GM19372 (cell line): ENCODE data around the gene EVPL.

ENCODE experiments used
- ATAC-seq: cut with Tn5 transposase; IDR thresholded peaks from one replicate; pipeline ENCODE4 v1.9.1; 2021; ENCODE audit warnings: mild to moderate bottlenecking, low read depth, moderate library complexity; ENCODE audit not compliant: unreplicated experiment

EVPL gene

GRCh38 chr17:76000755-76001521 lies 26.2 kb downstream of the EVPL start, which contains the start of gene CDK3:
Gene CDK3, plus strand, starts transcription at chr17:76000855. Its CDS starts 571 bp downstream, at chr17:76001426.
- no peak for ATAC-seq

DNA sequence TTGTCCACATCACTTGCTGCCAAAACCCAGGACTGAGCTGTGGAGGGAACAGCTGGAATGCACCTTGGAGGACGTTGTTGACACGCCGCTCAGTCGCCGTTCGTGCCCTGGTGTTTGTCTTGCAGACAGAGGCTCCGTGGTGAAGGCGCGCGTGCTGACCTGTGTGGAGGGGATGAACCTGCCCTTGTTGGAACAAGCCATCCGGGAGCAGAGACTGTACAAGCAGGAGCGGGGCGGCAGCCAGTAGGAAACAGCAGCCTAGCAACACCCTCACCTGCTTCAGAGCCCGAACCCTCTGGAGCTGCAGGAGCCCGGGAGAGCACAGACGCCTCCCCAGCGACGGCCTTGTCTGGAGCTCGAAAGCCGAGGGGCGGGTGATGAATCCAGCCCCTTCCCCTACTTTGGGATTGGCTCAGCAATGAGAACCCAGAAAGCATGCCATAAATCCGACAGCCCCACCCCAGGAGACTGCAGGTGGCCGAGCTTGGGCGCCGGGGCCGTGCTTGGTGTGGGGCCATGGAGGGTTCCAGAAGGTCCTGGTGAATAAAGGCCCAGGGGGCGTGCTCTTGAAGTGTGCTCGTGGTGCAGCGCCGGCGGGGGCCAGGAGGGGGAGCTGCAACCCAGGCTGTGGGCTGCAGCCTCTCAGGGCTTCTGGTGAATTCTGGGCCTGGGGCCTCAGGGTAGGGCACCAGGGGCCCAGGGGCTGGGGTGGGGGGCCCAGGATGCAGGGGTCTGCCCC lies 26.9 kb downstream of the EVPL start:
- no peak for ATAC-seq

DNA sequence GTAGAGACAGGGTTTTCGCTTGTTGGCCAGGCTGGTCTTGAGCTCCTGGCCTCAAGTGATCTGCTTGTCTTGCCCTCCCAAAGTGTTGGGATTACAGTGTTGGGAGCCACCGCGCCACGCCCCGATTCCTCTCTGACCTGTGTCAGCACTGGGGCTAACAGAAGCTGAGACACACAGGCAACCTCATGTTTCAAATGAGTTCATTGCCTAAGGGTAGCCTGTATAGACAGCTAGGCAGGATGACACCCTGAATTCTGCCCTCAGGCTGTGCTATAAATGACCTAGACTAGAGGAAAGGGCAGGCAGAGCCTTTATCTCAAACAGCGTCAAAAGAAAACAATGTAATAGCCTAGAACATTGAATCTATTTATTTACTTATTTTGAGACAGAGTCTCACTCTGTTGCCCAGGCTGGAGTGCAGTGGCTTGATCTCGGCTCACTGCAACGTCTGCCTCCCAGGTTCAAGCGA lies 28.7 kb downstream of the EVPL start:
- no peak for ATAC-seq

GRCh38 chr17:75996665-75997590 lies 30.2 kb downstream of the EVPL start:
- no peak for ATAC-seq

DNA sequence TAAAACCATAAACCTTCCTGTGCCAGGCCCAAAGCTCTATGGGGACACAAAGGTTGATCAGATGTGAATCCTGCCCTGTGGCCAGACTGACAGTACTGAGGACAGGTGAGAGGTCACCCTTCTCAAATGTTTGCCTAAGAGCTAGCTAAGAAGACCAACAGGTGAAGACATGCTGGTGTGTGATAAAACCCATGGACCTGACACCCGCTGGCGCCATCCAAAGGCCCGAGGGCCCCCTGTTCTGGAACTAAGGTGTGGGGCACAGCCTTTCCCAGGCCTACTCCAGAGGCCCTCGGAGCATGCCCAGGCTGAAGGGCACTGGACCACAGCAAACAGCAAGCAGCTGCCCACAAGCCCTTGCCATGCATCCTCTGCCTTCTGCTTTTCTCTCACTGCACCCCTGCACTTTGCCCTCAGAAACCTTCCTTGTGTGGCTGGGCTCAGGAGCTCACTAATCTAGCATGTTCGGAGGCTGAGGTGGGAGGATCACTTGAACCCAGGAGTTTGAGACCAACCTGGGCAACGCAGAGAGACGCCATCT lies 31.7 kb downstream of the EVPL start:
- ATAC-seq, result no peak

DNA sequence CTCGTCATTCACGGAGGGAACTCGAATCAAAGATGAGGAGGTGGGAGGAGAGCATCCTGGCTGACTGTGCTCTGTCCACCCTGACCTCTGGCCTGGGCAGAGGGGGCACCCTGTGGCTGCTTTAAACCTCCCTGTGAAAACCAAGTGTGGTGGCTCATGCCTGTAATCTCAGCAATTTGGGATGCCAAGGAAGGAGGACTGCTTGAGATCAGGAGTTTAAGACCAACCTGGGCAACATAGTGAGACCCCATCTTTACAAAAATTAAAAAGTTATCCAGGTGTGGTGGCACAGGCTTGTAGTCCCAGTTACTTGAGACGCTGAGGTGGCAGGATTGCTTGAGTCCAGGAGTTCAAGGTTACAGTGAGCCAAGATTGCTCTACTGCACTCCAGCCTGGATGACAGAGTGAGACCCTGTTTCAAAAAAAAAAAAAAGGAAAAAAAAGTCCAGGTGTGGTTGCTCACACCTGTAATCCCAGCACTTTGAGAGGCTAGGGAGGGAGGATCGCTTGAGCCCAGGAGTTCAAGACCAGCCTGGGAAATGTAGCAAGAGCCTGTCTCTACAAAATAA lies 32.2 kb downstream of the EVPL start:
- no peak for ATAC-seq

GRCh38 chr17:75991396-75991795 lies 35.7 kb downstream of the EVPL start:
- no peak for ATAC-seq

DNA sequence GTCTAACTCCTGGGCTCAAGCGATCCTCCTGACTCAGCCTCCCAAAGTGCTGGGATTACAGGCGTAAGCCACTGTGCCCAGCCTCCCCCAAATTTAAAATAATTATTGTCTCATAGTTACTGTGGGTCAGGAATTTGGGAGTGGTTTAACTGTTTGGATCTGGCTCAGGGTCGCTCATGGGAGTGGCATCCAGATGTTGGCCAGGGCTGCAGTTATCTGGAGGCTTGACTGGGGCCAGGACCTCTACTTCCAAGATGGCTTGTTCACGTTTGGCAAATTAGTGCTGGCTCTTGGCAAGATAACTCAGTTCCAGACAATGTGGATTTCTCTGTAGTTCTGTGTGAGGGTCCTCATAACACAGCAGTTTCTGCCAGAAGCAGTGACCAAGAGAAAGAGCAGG lies 40.1 kb downstream of the EVPL start:
- no peak for ATAC-seq

DNA sequence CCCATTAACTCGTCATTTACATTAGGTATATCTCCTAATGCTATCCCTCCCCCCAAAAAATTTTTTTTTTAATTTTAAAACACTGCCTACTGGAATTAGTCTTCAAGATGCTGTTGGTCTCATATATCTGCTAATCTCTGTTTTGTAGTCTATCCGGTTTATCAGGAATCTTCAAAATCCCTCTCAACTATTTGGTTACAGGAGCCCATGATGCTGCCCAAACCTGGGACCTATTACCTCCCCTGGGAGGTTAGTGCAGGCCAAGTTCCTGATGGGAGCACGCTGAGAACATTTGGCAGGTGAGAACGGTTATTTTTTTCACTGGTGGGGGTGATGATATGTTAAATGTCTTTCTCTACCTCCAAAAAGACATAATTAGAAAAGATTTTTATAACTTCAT lies 41.1 kb downstream of the EVPL start:
- ATAC-seq, result no peak

DNA sequence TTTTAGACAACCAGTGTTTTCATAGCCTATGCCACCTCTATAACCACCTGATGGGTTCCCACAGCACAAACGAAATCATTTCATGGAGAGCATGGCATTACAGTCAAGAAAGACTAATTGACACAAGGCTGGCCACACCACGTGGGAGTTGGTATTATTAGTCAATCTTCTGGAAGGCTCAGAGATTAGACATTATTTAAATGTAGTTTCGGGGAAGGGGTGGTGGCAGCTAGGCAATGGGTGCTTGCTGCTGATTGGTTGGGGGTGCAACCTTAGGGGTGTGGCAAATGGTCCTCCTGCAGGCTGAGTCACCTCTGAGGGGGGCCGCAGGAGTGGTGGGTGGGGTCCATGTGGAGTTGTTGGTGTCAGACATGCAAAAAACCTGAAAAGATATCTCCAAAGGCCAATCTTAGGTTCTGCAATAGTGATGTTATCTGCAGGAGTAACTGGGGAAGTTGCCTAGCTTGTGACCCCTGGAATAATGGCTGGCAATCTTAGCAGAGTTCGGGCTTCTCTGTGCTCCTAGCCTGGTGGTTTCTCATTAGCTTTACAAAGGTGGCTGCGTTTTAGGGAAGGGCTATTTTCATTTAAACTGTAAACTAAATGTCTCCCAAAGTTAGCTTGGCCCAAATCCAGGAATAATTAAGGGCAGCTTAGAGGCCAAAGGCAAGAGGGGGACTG lies 43.5 kb downstream of the EVPL start:
- no peak for ATAC-seq

- ATAC-seq, result no peak
Measured at GRCh38 chr17:75981019-75981615, 46.0 kb downstream of the EVPL start.

GRCh38 chr17:75980188-75981018 lies 46.7 kb downstream of the EVPL start:
- no peak for ATAC-seq

GRCh38 chr17:75979705-75980187 lies 47.4 kb downstream of the EVPL start:
- peak; percentile 19 for ATAC-seq

DNA sequence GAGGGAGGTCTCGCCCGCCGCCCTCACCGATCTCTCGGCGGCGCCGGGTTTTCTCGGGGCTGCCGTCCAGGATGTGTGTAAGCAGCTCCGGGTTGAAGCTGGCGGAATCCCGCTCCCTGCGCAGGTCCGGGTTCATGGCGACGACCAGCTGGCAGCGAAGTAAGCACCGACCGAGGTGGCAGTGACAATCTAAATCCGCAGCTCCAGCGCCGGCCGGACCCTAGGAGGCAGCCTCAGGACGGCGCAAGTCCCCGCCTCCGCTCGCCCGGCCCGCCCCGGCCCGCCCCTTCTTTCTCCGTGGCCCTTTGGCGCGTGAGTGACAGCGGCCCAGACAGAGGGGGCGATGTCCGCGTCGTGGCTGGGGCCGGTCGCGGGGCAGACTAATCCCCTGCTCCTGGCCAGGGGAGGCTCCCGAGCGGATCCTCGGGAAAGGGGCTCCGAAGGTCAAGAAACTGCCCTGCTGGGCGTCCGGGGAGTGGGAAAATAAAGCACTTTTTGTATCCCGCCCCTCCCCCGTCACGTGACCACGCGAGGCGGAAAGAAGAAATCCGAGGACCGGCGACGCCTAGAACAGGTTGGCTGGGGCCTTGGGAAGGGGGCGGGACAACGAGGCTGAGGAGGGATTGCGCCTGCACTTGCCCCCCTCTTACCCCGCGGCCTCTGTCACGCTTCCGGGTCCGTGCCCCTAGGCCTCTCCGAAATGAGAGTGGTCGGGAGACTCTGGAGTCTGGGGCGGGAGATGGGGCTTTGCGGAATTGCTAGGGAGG lies 48.0 kb downstream of the EVPL start, which contains the start of the genes ACOX1 and TEN1:
Gene ACOX1 (minus strand): TSS at position 229 of the 767 bp plus-strand sequence. CDS start 93 bp downstream, at position 136.
Gene TEN1 (plus strand): TSS at position 303 of the 767 bp plus-strand sequence. CDS start 6,953 bp downstream, outside the sequence.
- peak; percentile 87 for ATAC-seq

DNA sequence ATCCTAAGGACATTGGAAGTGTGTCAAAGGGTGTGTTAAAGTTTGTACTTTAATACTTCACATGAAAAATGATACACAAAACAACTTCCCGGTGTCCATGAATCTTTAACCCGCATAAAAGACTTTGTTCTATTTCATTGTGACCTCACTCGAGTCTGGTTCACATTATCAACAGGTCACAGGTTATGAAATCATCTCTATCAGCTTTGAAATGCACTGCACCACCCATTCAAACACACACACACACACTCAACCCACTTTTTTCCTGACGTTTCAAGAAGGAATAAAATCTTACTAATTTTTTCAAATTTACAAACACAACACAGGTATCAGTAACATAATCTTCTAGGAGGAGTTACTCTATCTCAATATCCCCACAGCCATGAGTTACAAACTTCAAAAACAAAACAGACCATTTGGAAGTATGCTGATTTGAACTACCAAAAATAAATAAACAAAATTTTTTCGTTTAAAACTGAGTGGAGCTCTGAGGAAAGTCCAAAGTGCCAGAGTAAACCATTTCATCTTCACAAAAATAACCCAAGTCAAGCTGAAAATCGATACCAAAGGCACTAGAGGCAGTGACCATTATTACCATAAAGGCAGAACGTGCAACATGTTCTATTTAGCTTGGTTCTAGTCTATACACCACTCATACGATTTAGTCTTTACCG lies 50.8 kb downstream of the EVPL start:
- ATAC-seq, result no peak

- no peak for ATAC-seq
Measured at GRCh38 chr17:75975757-75976174, 51.3 kb downstream of the EVPL start.
